Activated CD8-positive, alpha-beta T cell treated with anti-CD3 and anti-CD28 coated beads, Interleukin-2, amount 10 ng/mL, durations not matched to agents 7 days and 5 days (primary cell): ENCODE results near the gene TUBGCP2. TPM values are rescaled to one million over a fixed set of nuclear protein-coding genes. Genes with fewer than 3 reads are reported as not detected.
A peak's percentile ranks its signal among the peaks of the same experiment; 100 is the strongest.

Experiments
- ATAC-seq: fragments of 150-1000 bp; cut with Tn5 transposase; one replicate; pipeline ENCODE4 v1.10.0; 2021; ENCODE audit warnings: moderate library complexity
- CTCF ChIA-PET: fragments of 350-600 bp; sonication (Branson Sonifier 250); formaldehyde crosslinking; loops from one replicate; lab custom pipeline; 2021; ENCODE audit warnings: antibody characterized with exemption; lab: Charles Lee
- POLR2A ChIA-PET: fragments of 350-600 bp; sonication (Branson Sonifier 250); formaldehyde crosslinking; loops from one replicate; lab custom pipeline; 2021; ENCODE audit warnings: antibody characterized with exemption; lab: Charles Lee
- DNase-seq: peaks from one replicate; pipeline ENCODE4 v3.0.0-alpha.2; 2020
- H3K27ac Mint-ChIP-seq: one replicate; pipeline ENCODE4 v1.8.0; 2021; ENCODE audit warnings: mild to moderate bottlenecking, mixed read lengths
- H3K27me3 Mint-ChIP-seq: one replicate; pipeline ENCODE4 v1.8.0; 2021; ENCODE audit warnings: low read depth, mixed read lengths
- H3K36me3 Mint-ChIP-seq: one replicate; pipeline ENCODE4 v1.8.0; 2021; ENCODE audit warnings: low read depth, mixed read lengths
- H3K4me1 Mint-ChIP-seq: one replicate; pipeline ENCODE4 v1.8.0; 2021; ENCODE audit warnings: low read depth, mixed read lengths
- H3K4me3 Mint-ChIP-seq: one replicate; pipeline ENCODE4 v1.8.0; 2021; ENCODE audit warnings: mild to moderate bottlenecking, mixed read lengths
- H3K9me3 Mint-ChIP-seq: one replicate; pipeline ENCODE4 v1.8.0; 2022; ENCODE audit warnings: mixed read lengths; ENCODE audit not compliant: insufficient read depth
- total RNA-seq, 2 experiments: library from RNA; stranded (reverse); gene quantifications; one replicate each; pipeline ENCODE4 v1.2.3, GENCODE V29; 2021

The TUBGCP2 gene
- total RNA-seq, 2 experiments from 2014 or later: 53.5 to 59.0 TPM

DNA sequence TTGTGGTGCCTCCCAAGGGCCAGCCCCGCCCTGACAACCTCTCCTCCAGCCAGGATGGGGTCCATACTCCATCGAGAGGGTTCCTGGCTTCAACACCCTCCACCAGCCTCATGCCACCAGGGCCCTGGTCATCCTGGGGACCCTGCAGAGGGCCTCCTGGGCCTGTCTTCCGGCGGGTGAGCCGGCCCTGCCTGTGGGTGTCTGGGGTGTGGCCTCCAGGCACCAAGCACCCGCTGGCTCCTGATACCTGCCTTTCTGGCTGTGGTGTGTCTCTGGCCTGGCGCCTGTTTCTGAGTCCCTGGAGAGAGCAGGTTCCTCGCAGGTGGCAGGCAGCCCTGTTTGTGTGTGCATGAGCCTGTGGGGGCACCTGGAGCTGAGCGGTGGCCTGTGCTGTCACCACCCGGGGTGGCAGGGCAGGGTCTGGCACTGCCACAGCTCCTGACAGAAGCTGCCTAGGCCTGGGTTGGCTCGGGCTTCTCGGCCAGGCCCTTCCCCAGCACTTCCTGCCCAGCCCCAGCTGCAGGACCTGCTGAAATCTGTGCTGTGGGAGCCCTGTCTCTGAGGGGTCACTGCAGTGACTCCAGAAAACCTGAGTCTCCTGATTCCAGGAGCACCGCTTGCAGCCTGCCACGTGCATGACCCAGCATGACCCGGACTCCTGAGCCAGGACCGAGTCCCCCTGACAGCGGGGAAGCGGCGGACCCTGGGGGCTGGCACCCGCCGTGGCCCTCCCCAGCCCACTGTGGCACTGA is 50.4 kb downstream of the TUBGCP2 start:
- H3K27ac Mint-ChIP-seq: peak overlapping the region; percentile 95
- H3K4me1 Mint-ChIP-seq: peaks cover 61% of the 10 kb centered on the region
- peaks cover 2% of the 10 kb centered on the region for H3K27me3 Mint-ChIP-seq
- peak overlapping the region; percentile 62 for H3K4me3 Mint-ChIP-seq
- ChIA-PET POLR2A (interaction anchor here (0.8 to 1.5 kb wide), 2 partner anchors 17 to 20 kb away, joined by 4 to 5 read pairs; no protein-coding TSS in a partner anchor), CTCF (interaction anchor here (1.1 to 4.1 kb wide), 7 partner anchors 17 to 115 kb away, joined by 3 to 14 read pairs (median 6); no protein-coding TSS in a partner anchor)
- ATAC-seq (peak; percentile 18), DNase-seq (peak; percentile 66)
- H3K36me3 Mint-ChIP-seq: peaks cover 8% of the 10 kb centered on the region
- H3K9me3 Mint-ChIP-seq: no peaks in the 10 kb centered on the region

GRCh38 chr10:133257489-133258065 is 51.1 kb downstream of the TUBGCP2 start:
- Mint-ChIP-seq H3K27ac (peak overlapping the region; percentile 93), H3K36me3 (peaks cover 2% of the 10 kb centered on the region), H3K4me1 (peaks cover 55% of the 10 kb centered on the region), H3K27me3 (peaks cover 2% of the 10 kb centered on the region), H3K4me3 (peak overlapping the region; percentile 47), H3K9me3 (no peaks in the 10 kb centered on the region)
- ChIA-PET CTCF (interaction anchor here (1.2 to 4.1 kb wide), 2 partner anchors 33 to 50 kb away, joined by 4 to 14 read pairs; no protein-coding TSS in a partner anchor), POLR2A (interaction anchor here (1.5 kb wide), 1 partner anchor 18 kb away, joined by 5 read pairs; no protein-coding TSS in a partner anchor)
- ATAC-seq (peak; percentile 17), DNase-seq (peak; percentile 53)

DNA sequence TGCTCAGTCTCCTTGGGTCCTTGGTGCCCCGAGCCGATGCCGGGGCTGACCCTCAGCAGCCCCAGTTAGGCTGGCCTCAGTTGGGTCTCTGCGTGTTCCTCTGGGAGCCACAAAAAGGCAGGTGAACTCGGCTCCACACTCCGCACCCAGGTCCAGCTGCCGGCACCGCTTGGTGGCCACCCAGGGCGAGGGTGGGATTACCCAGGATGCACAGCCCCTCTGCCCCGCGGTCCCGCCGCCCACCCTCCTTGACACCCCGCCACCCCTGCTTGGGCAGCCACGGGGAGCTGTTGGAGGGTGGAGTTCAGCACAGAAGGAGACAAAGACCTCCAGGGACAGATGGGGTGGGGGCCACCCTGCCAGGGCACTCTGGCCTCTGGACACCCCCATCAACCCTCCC is 53.3 kb downstream of the TUBGCP2 start:
- POLR2A ChIA-PET: no interaction called here
- H3K4me3 Mint-ChIP-seq: no peak overlapping the region

GRCh38 chr10:133254421-133255120 is 54.1 kb downstream of the TUBGCP2 start:
- Mint-ChIP-seq H3K27me3 (peaks cover 8% of the 10 kb centered on the region), H3K9me3 (no peaks in the 10 kb centered on the region), H3K4me1 (peaks cover 31% of the 10 kb centered on the region), H3K4me3 (no peak overlapping the region), H3K36me3 (no peaks in the 10 kb centered on the region), H3K27ac (peak overlapping the region; percentile 26)
- POLR2A ChIA-PET: no interaction called here
- CTCF ChIA-PET: no interaction called here
- ATAC-seq: no peak
- no peak for DNase-seq

More for the DNA sequence above, 53.3 kb downstream of the TUBGCP2 start:
- ATAC-seq (no peak), DNase-seq (no peak)
- peaks cover 5% of the 10 kb centered on the region for H3K27me3 Mint-ChIP-seq
- CTCF ChIA-PET: no interaction called here
- no peak overlapping the region for H3K27ac Mint-ChIP-seq
- no peaks in the 10 kb centered on the region for H3K9me3 Mint-ChIP-seq
- H3K36me3 Mint-ChIP-seq: no peaks in the 10 kb centered on the region
- H3K4me1 Mint-ChIP-seq: peaks cover 38% of the 10 kb centered on the region

DNA sequence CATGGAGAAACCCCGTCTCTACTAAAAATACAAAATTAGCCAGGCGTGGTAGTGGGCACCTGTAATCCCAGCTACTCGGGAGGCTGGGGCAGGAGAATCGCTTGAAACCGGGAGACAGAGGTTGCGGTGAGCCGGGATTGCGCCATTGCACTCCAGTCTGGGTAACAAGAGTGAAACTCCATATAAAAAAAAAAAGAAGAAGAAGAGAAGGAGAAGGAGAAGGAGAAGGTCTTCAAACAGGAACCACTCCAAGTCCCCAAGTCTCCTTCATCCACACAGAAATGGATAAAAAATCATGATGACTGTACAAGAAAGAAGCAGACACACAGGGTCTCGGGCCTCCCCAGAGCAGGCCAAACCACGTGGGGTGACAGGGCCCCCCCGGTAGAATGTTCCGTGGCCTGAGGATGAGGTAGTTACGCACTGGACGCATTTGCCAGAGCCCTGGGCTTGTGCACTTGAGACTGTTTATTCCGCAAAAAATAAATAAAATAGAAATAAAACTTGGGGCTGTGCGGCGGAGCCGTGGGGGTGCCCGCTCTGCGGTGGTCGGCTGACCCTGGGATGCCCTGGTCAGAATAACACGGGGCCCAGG is 55.2 kb downstream of the TUBGCP2 start:
- Mint-ChIP-seq H3K27me3 (peaks cover 10% of the 10 kb centered on the region), H3K9me3 (no peaks in the 10 kb centered on the region), H3K36me3 (no peaks in the 10 kb centered on the region), H3K4me1 (peaks cover 22% of the 10 kb centered on the region), H3K27ac (no peak overlapping the region), H3K4me3 (no peak overlapping the region)
- ChIA-PET CTCF (no interaction called here), POLR2A (no interaction called here)
- no peak for DNase-seq
- ATAC-seq: no peak

DNA sequence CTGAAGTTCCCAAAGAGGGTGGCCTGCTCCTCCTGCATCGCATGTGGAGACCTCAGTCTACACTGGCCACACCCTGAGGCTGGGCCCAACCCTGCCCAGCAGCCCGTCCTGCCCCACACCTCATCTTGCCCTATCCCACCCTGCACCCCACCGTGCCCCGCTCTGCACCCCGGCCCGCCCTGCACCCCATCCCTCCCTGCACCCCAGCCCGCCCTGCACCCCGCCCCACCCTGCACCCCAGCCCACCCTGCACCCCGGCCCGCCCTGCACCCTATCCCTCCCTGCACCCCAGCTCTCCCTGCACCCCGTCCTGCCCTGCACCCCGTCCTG is 56.5 kb downstream of the TUBGCP2 start:
- ChIA-PET POLR2A (no interaction called here), CTCF (no interaction called here)
- Mint-ChIP-seq H3K27ac (no peak overlapping the region), H3K36me3 (no peaks in the 10 kb centered on the region), H3K4me1 (peaks cover 11% of the 10 kb centered on the region), H3K27me3 (peaks cover 10% of the 10 kb centered on the region), H3K9me3 (no peaks in the 10 kb centered on the region), H3K4me3 (no peak overlapping the region)
- DNase-seq (no peak), ATAC-seq (no peak)

DNA sequence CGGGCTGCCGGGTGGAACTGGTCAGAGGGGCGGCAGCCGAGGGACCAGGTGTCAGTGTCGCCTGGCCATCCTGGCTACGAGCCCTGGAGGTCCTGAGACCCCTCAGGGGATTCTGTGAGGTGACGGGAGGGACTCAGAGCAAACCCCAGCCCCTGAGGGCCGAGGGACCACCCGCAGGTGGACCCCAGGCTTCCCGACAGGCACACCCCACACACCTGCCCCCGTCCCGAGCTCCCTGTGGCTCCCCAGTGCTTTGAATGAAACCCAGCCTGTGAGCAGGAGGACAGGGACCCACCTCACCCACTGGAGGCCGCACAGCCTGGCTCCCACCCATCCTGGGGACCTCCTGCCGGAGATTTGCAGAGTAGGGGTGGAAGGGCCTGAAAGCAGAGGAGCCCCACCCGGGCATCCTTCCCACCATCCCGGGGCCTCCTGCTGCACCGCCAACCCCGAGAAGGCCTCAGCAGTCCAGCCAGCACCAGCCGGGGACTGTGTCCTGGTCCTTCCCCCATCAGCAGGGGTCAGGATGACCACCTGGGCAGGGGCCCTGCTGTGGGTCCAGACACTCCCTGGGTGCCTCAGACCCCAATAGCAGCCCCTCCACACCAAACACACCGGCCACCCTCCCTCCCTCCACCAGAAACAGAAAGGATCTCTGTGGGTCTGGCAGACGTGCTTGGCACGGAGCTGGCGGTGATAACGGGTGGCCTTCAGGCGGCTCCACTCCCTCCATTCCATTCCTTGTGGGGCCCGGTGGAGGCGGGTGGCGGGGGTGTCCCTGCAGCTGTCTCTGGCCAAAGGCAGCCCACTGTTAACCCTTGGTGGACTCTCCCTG is 57.1 kb downstream of the TUBGCP2 start:
- no peak overlapping the region for H3K4me3 Mint-ChIP-seq
- no peak for DNase-seq
- no peaks in the 10 kb centered on the region for H3K9me3 Mint-ChIP-seq
- CTCF ChIA-PET: no interaction called here
- no peaks in the 10 kb centered on the region for H3K36me3 Mint-ChIP-seq
- ATAC-seq: no peak
- POLR2A ChIA-PET: no interaction called here
- peaks cover 8% of the 10 kb centered on the region for H3K4me1 Mint-ChIP-seq
- peaks cover 10% of the 10 kb centered on the region for H3K27me3 Mint-ChIP-seq
- H3K27ac Mint-ChIP-seq: no peak overlapping the region

GRCh38 chr10:133249975-133250754 is 58.5 kb downstream of the TUBGCP2 start:
- Mint-ChIP-seq H3K4me1 (peaks cover 7% of the 10 kb centered on the region), H3K36me3 (no peaks in the 10 kb centered on the region), H3K9me3 (no peaks in the 10 kb centered on the region), H3K27me3 (peaks cover 10% of the 10 kb centered on the region), H3K27ac (peak overlapping the region; percentile 60), H3K4me3 (no peak overlapping the region)
- DNase-seq (no peak), ATAC-seq (no peak)
- CTCF ChIA-PET: no interaction called here
- POLR2A ChIA-PET: no interaction called here

DNA sequence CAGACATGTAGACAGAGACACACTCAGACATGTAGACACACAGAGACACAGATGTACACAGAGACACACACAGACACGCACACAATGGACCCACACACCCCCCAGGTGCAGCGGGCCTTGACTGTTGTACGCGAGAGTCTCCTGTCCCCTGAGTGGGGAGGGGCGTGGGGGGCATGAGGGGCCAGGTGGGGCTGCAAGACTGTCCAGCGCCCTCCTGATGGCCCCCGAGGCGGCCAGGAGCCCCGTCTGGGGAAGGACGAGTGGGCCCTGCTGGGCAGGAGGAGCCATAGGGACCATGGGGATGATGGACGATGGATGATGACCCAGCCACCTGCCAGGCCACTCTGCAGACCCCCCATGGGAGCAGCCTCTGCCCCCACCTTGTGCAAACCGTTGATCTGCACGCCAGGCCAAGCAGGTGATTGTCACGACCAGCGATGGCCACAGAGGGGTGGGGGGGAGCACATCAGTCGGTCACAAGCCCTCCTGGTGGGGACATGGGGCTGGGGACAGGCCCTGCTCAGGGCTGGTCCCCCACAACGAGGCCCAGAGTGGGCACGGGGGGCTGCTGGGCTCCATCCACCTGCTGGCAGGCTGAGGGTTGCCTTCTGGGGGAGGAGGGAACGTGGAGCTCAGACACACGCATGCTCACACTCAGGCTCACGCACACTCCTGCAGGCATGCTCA is 59.4 kb downstream of the TUBGCP2 start:
- H3K4me3 Mint-ChIP-seq: no peak overlapping the region
- CTCF ChIA-PET: no interaction called here
- POLR2A ChIA-PET: no interaction called here
- no peaks in the 10 kb centered on the region for H3K9me3 Mint-ChIP-seq
- H3K4me1 Mint-ChIP-seq: peaks cover 7% of the 10 kb centered on the region
- H3K36me3 Mint-ChIP-seq: no peaks in the 10 kb centered on the region
- DNase-seq (no peak), ATAC-seq (no peak)
- H3K27me3 Mint-ChIP-seq: peaks cover 8% of the 10 kb centered on the region
- H3K27ac Mint-ChIP-seq: no peak overlapping the region

- ChIA-PET POLR2A (no interaction called here), CTCF (interaction anchor here (0.6 kb wide), 1 partner anchor 15 kb away, joined by 3 read pairs; no protein-coding TSS in a partner anchor)
- Mint-ChIP-seq H3K4me1 (peaks cover 7% of the 10 kb centered on the region), H3K27ac (no peak overlapping the region), H3K36me3 (no peaks in the 10 kb centered on the region), H3K4me3 (no peak overlapping the region), H3K27me3 (peaks cover 8% of the 10 kb centered on the region), H3K9me3 (no peaks in the 10 kb centered on the region)
- ATAC-seq: no peak
- DNase-seq: no peak
Observed at GRCh38 chr10:133248334-133248715, 60.3 kb downstream of the TUBGCP2 start.
